GM12874 (cell line): ENCODE data around the gene MIEF1.

Source experiments
- CTCF ChIP-seq: IDR thresholded peaks from 2 replicates; pipeline ENCODE4 v1.5.1; 2011; ENCODE audit warnings: low read depth, mild to moderate bottlenecking, control low read depth, low read length, moderate library complexity; ENCODE audit not compliant: insufficient read depth

Gene MIEF1

GRCh38 chr22:39524753-39525657 is 22.9 kb downstream of the MIEF1 start:
- no peak for TF ChIP-seq CTCF

- no peak for TF ChIP-seq CTCF
These were observed 23.5 kb downstream of the MIEF1 start for GRCh38 chr22:39525658-39525975.

- TF ChIP-seq CTCF = no peak
These were observed 24.7 kb downstream of the MIEF1 start for GRCh38 chr22:39526736-39527171.

GRCh38 chr22:39527481-39527961 is 25.4 kb downstream of the MIEF1 start:
- TF ChIP-seq CTCF = no peak

GRCh38 chr22:39528080-39528661 is 26.1 kb downstream of the MIEF1 start:
- TF ChIP-seq CTCF = no peak

- TF ChIP-seq CTCF = peak; percentile 99
These were observed 26.8 kb downstream of the MIEF1 start for GRCh38 chr22:39528681-39529486.

- no peak for TF ChIP-seq CTCF
These were observed 27.4 kb downstream of the MIEF1 start for GRCh38 chr22:39529487-39529851.
